ENCODE measurements around the gene HERC4.

The HERC4 gene

DNA sequence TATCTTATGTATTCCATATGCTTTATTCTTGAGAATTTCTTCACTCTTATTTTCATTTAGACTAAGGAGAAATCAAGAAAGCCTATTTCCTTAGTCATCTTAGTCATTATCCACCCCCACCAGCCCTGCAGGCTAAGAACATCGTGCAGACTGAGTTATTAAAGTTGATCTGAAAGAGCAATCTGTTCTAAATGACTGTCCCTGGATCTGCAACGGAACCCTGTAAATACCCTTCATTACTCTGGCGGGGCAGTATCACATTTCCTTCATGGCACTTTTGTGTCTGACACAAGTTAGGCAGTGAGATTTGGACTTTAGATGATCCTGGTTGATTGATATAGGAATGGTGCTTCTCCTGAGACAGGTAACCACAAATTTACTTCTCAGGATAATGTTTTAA is 30.7 kb upstream of the HERC4 start:
- no peak overlapping the region for H3K9ac ChIP-seq (ENCODE audit: low read depth, low read length)
- H3K4me1 ChIP-seq (ENCODE audit: insufficient read depth, low read length), result peaks cover 6% of the 10 kb centered on the region
- H3K9me3 ChIP-seq (ENCODE audit: control insufficient read depth, insufficient read depth, low read length), result no peaks in the 10 kb centered on the region
- H3K36me3 ChIP-seq (ENCODE audit: insufficient read depth, low read length), result no peaks in the 10 kb centered on the region

DNA sequence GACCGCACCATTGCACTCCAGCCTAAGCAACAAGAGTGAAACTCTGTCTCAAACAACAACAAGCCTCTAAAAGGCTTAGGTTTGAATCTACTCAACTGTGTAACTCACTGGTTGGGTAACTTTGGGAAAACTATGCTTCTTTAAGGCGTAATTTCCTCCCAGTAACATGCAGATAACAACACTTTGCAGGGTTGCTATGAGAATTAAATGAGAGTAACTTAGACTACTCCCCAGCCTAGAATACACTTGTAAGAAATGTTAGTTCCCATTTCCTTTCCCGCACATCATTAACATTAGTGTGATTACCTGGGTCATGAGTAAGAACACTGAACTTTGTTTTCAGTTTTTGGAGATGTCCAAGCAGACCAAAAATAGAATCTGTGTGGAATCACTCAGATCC is 28.8 kb upstream of the HERC4 start:
- H3K9me3 ChIP-seq (ENCODE audit: control insufficient read depth, insufficient read depth, low read length), result no peaks in the 10 kb centered on the region
- H3K4me1 ChIP-seq (ENCODE audit: insufficient read depth, low read length), result peaks cover 6% of the 10 kb centered on the region
- H3K36me3 ChIP-seq (ENCODE audit: insufficient read depth, low read length), result no peaks in the 10 kb centered on the region
- no peak overlapping the region for H3K9ac ChIP-seq (ENCODE audit: low read depth, low read length)

DNA sequence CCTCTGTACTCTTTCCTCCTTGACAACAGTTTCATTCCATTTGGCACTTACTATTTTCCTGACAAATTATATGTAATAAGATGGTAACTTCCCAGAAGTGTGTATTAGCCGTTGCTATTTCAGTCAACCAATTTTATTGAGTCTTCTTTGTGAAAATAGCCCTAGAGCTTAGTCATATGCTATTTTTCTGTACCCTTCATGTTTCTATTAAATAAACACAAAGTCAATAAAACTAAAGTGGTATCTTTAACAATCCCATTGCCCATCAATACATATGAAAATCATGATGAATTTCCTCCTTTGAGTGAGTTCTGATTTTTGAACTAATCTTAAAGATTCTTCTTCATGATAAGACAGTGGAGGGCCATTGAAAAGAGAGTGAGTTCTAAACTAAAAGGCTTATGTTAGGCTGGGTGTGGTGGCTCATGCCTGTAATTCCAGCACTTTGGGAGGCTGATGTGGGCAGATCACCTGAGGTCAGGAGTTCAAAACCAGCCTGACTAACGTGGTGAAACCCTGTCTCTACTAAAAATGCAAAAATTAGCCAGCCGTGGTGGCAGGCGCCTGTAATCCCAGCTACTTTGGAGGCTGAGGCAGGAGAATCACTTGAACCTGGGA is 28.3 kb upstream of the HERC4 start:
- H3K9ac ChIP-seq (ENCODE audit: low read depth, low read length), result no peak overlapping the region
- no peaks in the 10 kb centered on the region for H3K9me3 ChIP-seq (ENCODE audit: control insufficient read depth, insufficient read depth, low read length)
- no peaks in the 10 kb centered on the region for H3K36me3 ChIP-seq (ENCODE audit: insufficient read depth, low read length)
- peaks cover 6% of the 10 kb centered on the region for H3K4me1 ChIP-seq (ENCODE audit: insufficient read depth, low read length)

DNA sequence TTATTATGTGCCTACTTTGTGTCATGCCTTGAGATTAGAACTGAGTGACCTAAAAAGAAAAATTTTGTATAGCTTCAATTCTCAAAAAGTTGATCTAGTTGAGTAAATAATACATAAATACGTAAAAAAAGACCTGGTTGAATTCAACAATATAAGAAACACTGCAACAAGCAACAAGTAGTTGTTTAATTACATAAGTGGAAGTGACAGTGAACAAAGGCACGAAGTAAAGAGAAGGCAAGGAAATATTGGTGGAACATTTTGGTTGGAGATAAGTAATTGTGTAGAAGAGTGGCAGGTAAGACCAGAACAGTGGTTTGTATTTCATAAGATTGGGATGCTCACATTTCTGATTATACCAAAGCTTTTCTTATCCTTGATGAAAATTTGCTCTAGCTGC is 26.0 kb upstream of the HERC4 start:
- Histone ChIP-seq H3K9me3 (ENCODE audit: control insufficient read depth, insufficient read depth, low read length) (no peaks in the 10 kb centered on the region), H3K4me1 (ENCODE audit: insufficient read depth, low read length) (peaks cover 6% of the 10 kb centered on the region), H3K36me3 (ENCODE audit: insufficient read depth, low read length) (no peaks in the 10 kb centered on the region), H3K9ac (ENCODE audit: low read depth, low read length) (no peak overlapping the region)

DNA sequence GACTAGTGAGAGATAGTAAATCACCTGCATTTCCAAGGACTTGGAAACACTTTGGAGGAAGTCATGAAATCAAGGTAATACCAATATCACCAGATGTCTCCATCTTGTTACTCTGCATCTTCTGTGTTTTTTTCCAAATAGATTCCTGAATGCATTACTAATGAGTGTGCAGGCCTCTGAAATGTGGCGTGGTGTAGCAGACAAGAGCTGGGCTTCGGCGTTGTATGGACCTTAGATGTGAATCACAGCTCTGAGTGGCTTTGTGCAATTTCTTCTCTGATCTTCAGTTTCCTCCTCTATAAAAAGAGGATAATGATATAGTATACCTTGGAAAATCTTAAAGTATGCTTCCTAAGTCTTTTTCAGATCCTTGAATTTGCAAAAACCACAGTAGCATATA is 24.7 kb upstream of the HERC4 start:
- no peak overlapping the region for H3K9ac ChIP-seq (ENCODE audit: low read depth, low read length)
- H3K9me3 ChIP-seq (ENCODE audit: control insufficient read depth, insufficient read depth, low read length), result no peaks in the 10 kb centered on the region

DNA sequence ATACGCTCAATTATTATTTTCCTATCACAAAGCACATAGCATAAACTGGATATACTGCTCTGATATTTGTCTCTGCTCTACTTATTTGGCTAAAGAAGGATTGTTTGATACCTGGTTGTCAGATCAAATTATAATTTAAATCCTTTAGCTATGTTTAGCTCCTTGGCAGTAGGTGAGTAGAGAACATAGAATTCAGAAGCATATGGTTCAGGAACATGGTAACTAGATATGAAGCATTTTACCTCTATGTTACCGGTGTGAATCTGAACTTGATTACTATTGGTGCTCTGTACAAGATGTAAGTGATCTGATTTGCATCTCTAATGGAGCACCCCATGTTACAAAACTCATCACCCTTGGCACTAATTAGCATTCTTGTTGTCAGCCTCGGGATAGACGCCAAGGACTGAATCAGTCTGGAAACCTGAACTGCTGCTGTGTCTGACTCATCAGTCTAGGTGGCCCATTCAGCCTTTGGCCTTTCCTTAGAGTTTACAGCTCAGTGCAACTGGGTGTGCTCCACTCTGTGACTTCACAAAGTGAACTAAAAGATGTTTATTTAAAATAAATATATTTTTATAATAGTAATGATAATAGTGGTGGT is 21.9 kb upstream of the HERC4 start:
- no peaks in the 10 kb centered on the region for H3K4me1 ChIP-seq (ENCODE audit: insufficient read depth, low read length)
- no peak overlapping the region for H3K9ac ChIP-seq (ENCODE audit: low read depth, low read length)
- no peaks in the 10 kb centered on the region for H3K9me3 ChIP-seq (ENCODE audit: control insufficient read depth, insufficient read depth, low read length)
- H3K36me3 ChIP-seq (ENCODE audit: insufficient read depth, low read length), result no peaks in the 10 kb centered on the region

More for the DNA sequence above, 24.7 kb upstream of the HERC4 start:
- Histone ChIP-seq H3K36me3 (ENCODE audit: insufficient read depth, low read length) (no peaks in the 10 kb centered on the region), H3K4me1 (ENCODE audit: insufficient read depth, low read length) (peaks cover 6% of the 10 kb centered on the region; the same call in 1 of the 2 replicates)

DNA sequence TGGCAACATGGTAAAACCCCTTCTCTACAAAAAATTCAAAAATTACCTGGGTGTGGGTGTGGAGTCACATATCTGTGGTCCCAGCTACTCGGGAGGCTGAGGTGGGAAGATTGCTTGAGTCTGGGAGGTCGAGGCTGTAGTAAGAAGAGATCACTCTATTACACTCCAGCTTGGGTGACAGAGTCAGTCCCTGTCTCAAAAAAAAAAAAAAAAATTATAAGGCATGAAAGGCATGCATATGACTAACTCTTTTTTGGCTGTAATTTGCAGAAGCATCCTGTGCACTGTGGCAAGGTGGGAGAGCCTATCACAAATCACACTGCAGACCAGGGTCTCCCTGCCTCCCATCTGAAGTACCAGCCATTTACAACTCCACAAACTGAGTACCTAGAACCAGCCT is 20.1 kb upstream of the HERC4 start:
- no peaks in the 10 kb centered on the region for H3K4me1 ChIP-seq (ENCODE audit: insufficient read depth, low read length)
- no peak overlapping the region for H3K9ac ChIP-seq (ENCODE audit: low read depth, low read length)

DNA sequence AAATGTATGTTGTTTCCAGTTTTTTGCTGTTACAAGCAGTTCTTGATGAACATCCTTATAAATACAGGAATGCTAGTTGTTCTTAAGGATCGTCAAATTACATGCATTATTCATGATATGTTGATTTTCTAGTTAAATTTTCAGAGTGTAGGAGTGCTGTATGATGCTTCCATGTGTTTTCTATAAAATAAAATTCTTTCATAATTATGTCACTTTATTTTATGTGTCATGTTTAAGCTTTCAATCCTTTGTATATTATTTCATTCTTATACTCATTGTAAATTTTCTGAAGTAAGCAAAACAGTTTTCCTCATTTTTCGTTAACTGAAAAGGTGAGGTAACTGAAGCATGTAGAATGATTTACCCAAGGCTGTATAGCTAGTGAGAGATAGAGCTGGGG is 17.4 kb upstream of the HERC4 start:
- Histone ChIP-seq H3K36me3 (ENCODE audit: insufficient read depth, low read length) (no peaks in the 10 kb centered on the region), H3K9ac (ENCODE audit: low read depth, low read length) (no peak overlapping the region), H3K9me3 (ENCODE audit: control insufficient read depth, insufficient read depth, low read length) (no peaks in the 10 kb centered on the region), H3K4me1 (ENCODE audit: insufficient read depth, low read length) (peaks cover 9% of the 10 kb centered on the region; the same call in 1 of the 2 replicates)

More for the DNA sequence above, 20.1 kb upstream of the HERC4 start:
- H3K9me3 ChIP-seq (ENCODE audit: control insufficient read depth, insufficient read depth, low read length), result no peaks in the 10 kb centered on the region
- no peaks in the 10 kb centered on the region for H3K36me3 ChIP-seq (ENCODE audit: insufficient read depth, low read length)

DNA sequence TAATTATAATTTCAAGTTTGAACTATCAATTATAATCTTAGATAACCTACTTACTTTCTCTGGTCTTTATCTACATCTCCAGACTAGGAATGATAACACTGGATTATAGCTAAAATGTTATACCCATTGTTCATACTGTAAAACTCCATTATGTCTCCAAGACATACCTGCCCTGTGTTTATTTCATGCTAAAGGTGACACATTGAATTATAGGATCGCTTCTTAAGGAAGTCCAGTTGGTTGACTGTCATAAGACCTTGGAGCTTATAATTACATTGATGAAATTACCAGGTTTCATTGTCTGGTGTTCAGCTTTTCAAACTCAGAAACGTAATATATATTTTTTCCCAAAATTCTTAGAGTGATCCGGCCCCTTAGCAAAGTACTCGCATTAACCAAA is 15.5 kb upstream of the HERC4 start:
- Histone ChIP-seq H3K4me1 (ENCODE audit: insufficient read depth, low read length) (peaks cover 16% of the 10 kb centered on the region), H3K9ac (ENCODE audit: low read depth, low read length) (no peak overlapping the region), H3K9me3 (ENCODE audit: control insufficient read depth, insufficient read depth, low read length) (no peaks in the 10 kb centered on the region), H3K36me3 (ENCODE audit: insufficient read depth, low read length) (no peaks in the 10 kb centered on the region)

DNA sequence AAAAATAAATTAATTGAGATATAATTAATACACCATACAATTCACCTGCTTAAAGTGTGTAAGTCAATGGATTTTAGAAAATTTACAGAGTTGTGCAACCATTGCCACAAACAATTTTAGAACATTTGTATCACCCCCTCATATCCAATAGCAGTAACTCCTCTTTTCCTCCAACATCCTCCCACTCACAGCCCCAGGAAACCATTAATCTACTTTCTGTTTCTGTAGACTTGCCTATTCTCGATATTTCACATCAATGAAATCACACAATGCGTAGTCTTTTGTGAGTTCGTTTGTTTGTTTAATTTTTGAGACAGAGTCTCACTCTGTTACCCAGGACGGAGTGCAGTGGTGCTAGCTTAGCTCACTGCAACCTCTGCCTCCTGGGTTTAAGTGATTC is 13.7 kb upstream of the HERC4 start:
- peaks cover 18% of the 10 kb centered on the region for H3K4me1 ChIP-seq (ENCODE audit: insufficient read depth, low read length)
- no peaks in the 10 kb centered on the region for H3K36me3 ChIP-seq (ENCODE audit: insufficient read depth, low read length)
- no peaks in the 10 kb centered on the region for H3K9me3 ChIP-seq (ENCODE audit: control insufficient read depth, insufficient read depth, low read length)
- H3K9ac ChIP-seq (ENCODE audit: low read depth, low read length), result no peak overlapping the region

DNA sequence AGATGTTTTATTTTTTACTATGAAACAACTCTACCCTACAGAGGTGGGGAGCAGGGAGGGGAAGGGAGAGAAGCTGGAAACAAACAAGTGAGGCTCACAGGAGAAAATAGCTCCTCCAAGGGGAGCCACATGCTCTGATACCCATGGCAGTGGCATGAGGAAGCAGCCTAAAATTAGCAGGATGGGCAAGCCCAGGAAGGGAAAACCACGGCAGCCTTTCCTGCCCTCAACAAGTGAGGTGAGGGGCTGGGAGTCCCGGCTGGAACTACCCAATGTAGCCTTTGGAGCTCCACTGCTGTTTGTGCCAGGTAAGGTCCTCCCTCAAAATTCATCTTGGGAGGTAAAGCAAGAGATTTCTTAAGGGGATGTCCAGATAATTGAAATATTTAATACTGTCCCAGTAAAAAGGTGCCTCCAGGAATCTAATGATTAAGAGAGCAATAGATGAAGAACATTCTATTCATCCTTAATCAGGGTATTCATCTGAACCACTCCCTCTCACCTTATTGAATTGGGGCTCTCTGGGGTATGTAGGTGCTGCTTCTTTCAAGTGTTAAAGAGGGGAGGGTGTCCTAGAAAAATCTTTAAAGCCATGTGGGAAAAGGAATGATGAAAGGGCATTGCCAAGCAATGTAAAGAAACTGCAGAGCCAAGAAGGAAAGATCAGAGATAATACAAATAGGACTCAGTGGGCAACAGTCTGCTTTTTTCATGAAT is 12.8 kb upstream of the HERC4 start:
- H3K36me3 ChIP-seq (ENCODE audit: insufficient read depth, low read length), result no peaks in the 10 kb centered on the region
- no peak overlapping the region for H3K9ac ChIP-seq (ENCODE audit: low read depth, low read length)
- H3K4me1 ChIP-seq (ENCODE audit: insufficient read depth, low read length), result peaks cover 18% of the 10 kb centered on the region
- H3K9me3 ChIP-seq (ENCODE audit: control insufficient read depth, insufficient read depth, low read length), result no peaks in the 10 kb centered on the region

DNA sequence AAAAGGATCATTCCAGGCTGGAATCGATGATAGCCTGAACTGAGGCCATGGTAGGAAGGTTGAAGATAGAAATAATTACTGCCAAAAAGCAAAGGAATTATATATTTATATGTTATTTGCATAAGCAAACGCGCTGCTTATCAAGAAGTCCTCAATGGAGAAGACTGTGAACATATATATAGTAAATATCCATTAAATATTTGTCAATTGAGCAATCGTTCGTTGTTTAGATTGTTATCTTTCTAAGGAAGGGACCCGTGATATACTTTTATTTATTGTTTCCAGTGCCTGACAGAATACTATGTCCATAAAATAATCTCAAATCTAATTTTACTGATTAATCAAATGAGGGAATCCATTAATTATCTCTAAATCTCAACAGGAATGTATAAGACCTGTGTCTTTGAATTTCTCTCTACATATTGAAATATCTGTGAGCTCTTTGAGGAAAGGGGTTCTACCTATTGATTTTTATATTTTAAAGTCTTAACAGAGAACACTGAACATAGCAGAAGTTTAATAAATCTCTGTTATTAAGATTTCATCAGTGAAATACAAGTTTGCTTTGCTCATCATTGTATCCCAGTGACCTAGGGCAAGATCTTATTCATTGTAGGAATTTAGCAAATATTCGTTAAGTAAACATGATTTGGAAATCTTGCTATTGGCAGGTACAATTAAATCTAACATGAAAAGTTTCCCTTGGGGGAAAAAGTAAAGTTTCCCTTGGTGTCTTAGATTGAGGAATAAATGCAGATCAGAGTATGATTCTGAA is 12.0 kb upstream of the HERC4 start:
- no peak overlapping the region for H3K9ac ChIP-seq (ENCODE audit: low read depth, low read length)

DNA sequence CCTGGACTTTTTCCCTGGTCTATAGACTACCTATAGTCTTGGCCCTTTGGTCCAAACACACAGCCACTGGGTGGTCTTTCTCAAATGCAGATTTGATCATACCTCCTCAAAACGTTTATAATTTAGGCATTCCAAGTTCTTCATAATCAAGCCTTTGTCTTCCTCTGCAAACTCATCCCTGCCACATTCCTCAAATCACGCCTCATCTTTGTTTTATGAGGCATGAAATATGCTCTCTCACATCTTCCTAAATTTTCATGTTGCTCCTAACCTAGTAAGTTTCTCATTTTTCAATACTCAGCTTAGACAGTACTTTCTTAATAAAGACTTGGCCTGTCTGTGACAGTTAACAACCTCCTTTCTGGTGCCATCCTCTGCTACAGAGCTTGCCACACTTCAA is 10.9 kb upstream of the HERC4 start:
- Histone ChIP-seq H3K9me3 (ENCODE audit: control insufficient read depth, insufficient read depth, low read length) (no peaks in the 10 kb centered on the region), H3K36me3 (ENCODE audit: insufficient read depth, low read length) (no peaks in the 10 kb centered on the region), H3K4me1 (ENCODE audit: insufficient read depth, low read length) (peaks cover 18% of the 10 kb centered on the region), H3K9ac (ENCODE audit: low read depth, low read length) (no peak overlapping the region)

More for the DNA sequence above, 12.0 kb upstream of the HERC4 start:
- Histone ChIP-seq H3K4me1 (ENCODE audit: insufficient read depth, low read length) (peaks cover 18% of the 10 kb centered on the region), H3K9me3 (ENCODE audit: control insufficient read depth, insufficient read depth, low read length) (no peaks in the 10 kb centered on the region), H3K36me3 (ENCODE audit: insufficient read depth, low read length) (no peaks in the 10 kb centered on the region)

DNA sequence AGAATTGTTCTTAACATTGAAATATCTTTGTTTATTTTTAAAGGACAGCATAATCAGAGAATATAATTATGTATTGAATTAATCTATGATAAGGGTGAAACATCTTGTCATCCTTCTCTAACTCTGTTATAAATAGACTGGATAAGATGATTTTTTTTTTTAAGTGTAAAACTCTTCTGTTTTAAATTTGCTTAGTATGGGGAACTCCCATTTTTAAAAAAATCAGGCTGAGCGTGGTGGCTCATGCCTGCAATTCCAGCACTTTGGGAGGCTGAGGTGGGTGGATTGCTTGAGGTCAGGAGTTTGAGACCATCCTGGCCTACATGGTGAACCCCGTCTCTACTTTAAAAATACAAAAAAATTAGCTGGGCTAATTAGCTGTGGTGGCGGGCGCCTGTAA is 9.4 kb upstream of the HERC4 start:
- H3K9ac ChIP-seq (ENCODE audit: low read depth, low read length), result no peak overlapping the region
- no peaks in the 10 kb centered on the region for H3K9me3 ChIP-seq (ENCODE audit: control insufficient read depth, insufficient read depth, low read length)
- peaks cover 18% of the 10 kb centered on the region for H3K4me1 ChIP-seq (ENCODE audit: insufficient read depth, low read length)

More for the DNA sequence above, 9.4 kb upstream of the HERC4 start:
- no peaks in the 10 kb centered on the region for H3K36me3 ChIP-seq (ENCODE audit: insufficient read depth, low read length)

Data from ES-I3 (cell line).